NCI-H82 (cell line): ENCODE results near the gene CES3.
"Not testable (repeated sequence)": the region's sequence is repeated elsewhere in the genome, so short reads cannot be mapped to it uniquely, and the experiment has no call there.

Experiments
- DNase-seq: peaks from one replicate; lab custom pipeline; 2025; lab: John Stamatoyannopoulos, UW

The CES3 gene

GRCh38 chr16:66926171-66926947 is 34.7 kb upstream of the CES3 start:
- DNase-seq, result no peak

DNA sequence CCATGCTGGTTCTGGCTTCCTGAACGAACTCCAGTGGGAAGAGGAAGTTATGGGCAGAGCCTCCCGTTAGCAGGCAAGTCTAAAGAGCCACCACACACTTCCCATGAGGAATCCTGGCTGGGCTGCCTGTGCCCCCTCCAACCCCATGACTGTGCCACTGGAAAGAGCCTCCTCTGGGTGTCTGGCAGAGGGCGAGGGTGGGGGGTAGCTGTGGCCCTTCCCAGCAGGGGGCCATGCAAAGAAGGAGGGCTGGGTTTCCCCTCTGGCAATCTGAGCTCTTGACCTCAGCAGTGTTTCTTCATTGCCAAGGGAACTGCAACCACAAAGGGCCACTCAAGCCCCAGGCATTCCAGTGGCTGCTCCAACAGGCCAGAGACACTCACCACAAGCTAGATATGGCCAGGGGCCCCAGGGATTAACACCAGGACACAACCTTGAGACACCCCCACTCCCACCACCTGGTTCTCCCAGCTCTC is 34.1 kb upstream of the CES3 start:
- DNase-seq, result no peak

GRCh38 chr16:66927918-66928649 is 33.0 kb upstream of the CES3 start:
- DNase-seq, result no peak

GRCh38 chr16:66928702-66929388 is 32.2 kb upstream of the CES3 start:
- peak; percentile 46 for DNase-seq

DNA sequence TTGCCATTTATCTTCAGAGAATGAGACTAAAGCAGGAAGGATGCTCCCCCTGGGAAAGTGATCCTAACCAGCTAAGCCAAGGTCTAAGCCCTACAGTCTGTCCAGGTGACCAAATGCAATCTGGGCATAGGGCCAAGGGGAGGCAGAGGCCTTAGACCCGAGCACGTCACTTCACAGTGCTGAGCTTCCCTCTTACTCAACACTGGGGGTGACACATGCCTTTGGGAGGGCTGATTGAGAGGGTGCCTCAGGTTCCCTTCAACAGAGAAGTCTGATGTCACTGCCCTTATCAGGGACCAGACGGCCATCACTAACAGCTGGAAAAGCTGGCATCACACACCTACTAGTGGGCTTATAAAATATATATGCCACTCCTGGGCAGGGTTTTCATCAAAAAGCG is 30.9 kb upstream of the CES3 start:
- peak; percentile 70 for DNase-seq

GRCh38 chr16:66931665-66932064 is 29.4 kb upstream of the CES3 start:
- no peak for DNase-seq

DNA sequence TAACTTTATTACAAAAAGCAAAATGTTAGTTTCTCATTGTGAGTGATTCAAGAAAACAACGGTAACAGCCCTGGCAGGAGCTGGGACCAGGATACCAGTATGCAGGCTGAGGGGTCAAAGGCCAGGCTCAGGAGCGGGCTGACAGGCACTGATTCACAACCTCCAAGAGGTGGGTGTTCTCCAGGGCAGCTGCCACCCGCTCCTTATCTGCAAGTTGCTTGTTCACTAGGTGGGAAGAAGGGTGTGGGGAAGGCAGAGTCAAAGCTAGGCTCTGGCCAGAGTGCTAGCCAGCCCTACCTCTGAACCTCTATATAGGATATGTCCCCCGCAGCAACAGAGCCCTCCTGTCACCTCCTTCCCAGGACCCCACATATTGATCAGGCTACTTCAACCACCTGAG is 29.0 kb upstream of the CES3 start:
- DNase-seq, result no peak

DNA sequence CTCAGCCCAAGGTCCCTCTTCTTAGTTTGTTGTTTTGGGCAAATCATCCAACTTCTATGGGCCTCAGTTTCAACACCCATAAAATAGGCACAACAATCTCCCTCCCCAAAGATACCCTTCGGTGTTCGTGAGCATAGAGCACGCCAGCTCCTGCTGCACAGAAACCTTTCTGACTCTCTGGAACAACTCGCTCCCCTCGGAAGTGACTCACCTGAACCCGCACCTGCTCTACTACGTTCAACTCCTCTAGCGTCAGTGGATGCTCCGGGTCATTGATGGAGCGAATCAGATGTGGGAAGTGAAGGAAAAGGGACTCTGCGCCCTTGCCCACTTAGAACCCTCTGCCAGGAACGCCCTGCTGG is 27.3 kb upstream of the CES3 start:
- no peak for DNase-seq

- peak; percentile 85 for DNase-seq
These were observed 26.8 kb upstream of the CES3 start, which contains the start of gene CIAO2B for GRCh38 chr16:66934138-66934838. CIAO2B (minus strand) TSS chr16:66934402; CDS start chr16:66934364, 38 bp downstream.

DNA sequence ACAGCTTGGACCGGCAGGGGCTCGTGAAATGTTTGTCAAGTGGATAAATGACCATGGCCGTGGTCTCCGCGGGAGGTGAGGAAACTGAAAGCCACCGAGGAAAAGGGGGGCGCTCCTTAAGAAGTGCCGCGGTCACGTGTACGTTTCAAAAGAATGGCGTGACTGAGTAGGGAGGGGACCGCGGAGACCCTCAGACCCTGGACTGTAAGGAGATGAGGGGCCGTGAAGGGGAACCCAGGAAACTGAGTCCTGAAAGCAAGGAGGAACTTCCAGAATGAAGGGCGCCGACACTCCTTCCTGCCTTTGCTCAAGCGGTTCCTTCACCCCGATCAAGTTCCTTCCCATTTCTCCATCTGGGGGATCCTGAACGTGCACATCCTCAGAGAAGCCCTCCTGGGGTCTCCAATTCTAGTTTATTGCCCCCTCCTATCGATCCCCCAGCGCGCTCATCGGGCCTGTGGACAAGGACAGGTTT is 26.2 kb upstream of the CES3 start:
- DNase-seq, result not testable (repeated sequence)

GRCh38 chr16:66935314-66936011 is 25.6 kb upstream of the CES3 start, which contains the start of gene CES2:
CES2 (plus strand) TSS chr16:66935516; CDS start chr16:66935636, 120 bp downstream.
- DNase-seq, result peak; percentile 22

DNA sequence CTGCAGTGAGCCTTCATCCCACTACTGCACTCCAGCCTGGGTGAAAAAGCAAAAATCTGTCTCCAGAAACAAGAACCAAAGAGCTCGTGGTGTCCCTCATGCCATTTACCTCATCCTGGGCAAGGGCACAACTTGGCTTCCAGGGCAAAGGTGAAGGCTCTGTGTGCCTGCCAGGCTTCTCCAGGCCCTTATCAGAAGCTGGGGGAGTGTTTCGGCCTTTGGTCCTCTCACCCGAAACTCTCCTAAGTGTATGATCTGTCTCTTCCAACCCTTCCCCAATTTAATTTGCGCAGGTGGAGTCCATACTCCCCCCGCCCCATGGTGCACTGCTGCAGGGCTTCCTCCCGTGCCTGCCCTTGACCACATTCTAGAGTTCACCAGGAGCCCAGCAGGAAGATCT is 24.6 kb upstream of the CES3 start:
- no peak for DNase-seq

DNA sequence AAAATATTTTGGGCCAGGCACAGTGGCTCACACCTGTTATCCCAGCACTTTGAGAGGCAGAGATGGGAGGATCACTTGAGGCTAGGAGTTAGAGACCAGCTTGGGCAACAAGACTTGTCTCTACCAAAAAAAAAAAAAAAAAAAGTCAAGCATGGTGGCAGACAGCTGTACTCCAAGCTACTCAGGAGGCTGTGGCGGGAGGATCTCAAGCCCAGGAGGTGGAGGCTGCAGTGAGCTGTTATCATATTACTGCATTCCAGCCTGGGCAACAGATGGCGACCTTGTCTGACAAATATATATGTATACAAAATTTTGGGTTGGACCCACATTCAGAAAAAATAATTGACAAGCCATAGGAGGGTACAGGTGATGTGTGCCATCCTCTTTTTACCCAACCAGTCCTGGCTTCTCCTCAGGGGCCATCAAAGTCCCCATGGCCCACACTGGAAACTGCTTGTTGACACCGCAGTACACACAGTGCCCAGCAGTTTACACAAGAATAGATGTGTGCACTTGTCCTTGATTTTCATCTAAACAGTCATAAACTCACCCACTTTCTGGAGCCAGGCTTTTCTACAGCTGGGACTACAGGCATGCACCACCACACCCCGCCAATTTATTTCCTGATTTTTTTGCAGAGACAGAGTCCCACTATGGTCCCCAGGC is 24.0 kb upstream of the CES3 start:
- no peak for DNase-seq

DNA sequence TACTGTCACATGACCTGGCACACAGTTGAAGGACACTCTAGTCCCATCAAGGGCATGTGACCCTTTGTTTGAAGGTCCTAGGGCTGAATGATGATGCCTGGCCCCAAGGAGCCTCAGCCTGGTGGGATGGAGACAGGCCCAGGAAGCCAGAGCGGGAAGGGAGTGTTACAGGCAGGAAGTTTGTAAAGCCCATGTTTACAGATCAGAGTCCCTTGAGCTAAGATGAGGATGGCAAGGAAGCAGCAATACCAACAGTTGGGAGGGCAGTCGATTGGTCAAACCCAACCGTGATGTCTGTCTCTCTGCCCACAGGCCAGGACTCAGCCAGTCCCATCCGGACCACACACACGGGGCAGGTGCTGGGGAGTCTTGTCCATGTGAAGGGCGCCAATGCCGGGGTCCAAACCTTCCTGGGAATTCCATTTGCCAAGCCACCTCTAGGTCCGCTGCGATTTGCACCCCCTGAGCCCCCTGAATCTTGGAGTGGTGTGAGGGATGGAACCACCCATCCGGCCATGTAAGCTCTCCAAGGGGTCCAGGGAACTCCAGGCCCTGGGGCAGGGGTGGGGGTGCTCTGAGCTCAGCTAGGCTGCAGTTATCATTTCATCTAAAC is 23.2 kb upstream of the CES3 start:
- no peak for DNase-seq

GRCh38 chr16:66939366-66939765 is 21.7 kb upstream of the CES3 start:
- DNase-seq, result no peak

DNA sequence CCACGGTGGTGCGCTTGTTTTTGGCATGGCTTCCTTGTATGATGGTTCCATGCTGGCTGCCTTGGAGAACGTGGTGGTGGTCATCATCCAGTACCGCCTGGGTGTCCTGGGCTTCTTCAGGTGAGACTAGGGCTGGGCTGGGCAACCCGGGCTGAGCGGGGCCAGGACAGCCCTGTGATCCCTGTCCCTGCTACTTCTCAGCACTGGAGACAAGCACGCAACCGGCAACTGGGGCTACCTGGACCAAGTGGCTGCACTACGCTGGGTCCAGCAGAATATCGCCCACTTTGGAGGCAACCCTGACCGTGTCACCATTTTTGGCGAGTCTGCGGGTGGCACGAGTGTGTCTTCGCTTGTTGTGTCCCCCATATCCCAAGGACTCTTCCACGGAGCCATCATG is 20.8 kb upstream of the CES3 start:
- DNase-seq, result no peak

- DNase-seq, result no peak
These were observed 18.1 kb upstream of the CES3 start for GRCh38 chr16:66942981-66943380.

GRCh38 chr16:66943426-66944053 is 17.5 kb upstream of the CES3 start:
- no peak for DNase-seq

DNA sequence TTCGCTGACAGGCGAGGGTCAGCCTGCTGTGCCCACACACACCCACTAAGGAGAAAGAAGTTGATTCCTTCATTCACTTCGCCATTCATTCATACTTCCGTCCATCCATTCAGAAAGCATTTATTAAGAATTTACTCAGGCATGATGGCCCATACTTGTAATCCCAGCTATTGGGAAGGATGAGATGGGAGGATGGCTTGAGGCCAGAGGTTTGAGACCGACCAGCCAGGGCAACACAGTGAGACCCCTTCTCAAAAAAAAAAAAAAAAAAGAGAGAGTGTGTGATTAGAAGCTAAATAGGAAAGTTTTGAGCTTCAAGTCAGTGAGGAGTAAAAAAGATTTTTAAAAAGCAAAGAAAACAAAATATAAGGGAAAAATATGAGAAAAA is 17.0 kb upstream of the CES3 start:
- no peak for DNase-seq

GRCh38 chr16:66944971-66945370 is 16.1 kb upstream of the CES3 start:
- not testable (repeated sequence) for DNase-seq
